Central memory CD8-positive, alpha-beta T cell (primary cell): ENCODE data around the gene NKIRAS1.
"Not testable (repeated sequence)": the region's sequence is repeated elsewhere in the genome, so short reads cannot be mapped to it uniquely, and the experiment has no call there.

Source experiments
- ATAC-seq: fragments of 150-1000 bp; cut with Tn5 transposase; replicated peaks from 2 replicates; pipeline ENCODE4 v1.10.0; 2022; ENCODE audit warnings: mild to moderate bottlenecking, moderate FRiP score, moderate number of reproducible peaks; ENCODE audit not compliant: poor library complexity, severe bottlenecking; ENCODE audit errors: extremely low read depth
- DNase-seq, 2 donors: peaks; one replicate each; pipeline ENCODE4 v3.0.0; 2021; ENCODE audit warnings: low spot score in 2 of 2
- H3K27ac Mint-ChIP-seq: one replicate; pipeline ENCODE4 v1.8.0; 2022; ENCODE audit warnings: low read depth, mild to moderate bottlenecking, moderate library complexity, mixed read lengths
- H3K27me3 Mint-ChIP-seq: one replicate; pipeline ENCODE4 v1.8.0; 2022; ENCODE audit warnings: mixed read lengths
- H3K36me3 Mint-ChIP-seq: one replicate; pipeline ENCODE4 v1.8.0; 2022; ENCODE audit warnings: mild to moderate bottlenecking, moderate library complexity, mixed read lengths; ENCODE audit not compliant: insufficient read depth
- H3K4me1 Mint-ChIP-seq: one replicate; pipeline ENCODE4 v1.8.0; 2022; ENCODE audit warnings: mixed read lengths
- H3K4me3 Mint-ChIP-seq: one replicate; pipeline ENCODE4 v1.8.0; 2022; ENCODE audit warnings: mild to moderate bottlenecking, moderate library complexity, mixed read lengths
- H3K9me3 Mint-ChIP-seq: one replicate; pipeline ENCODE4 v1.8.0; 2022; ENCODE audit warnings: mixed read lengths

Gene NKIRAS1

GRCh38 chr3:23856286-23856685, 60.5 kb downstream of the NKIRAS1 start:
- no peak overlapping the region for H3K4me3 Mint-ChIP-seq

GRCh38 chr3:23849462-23849861, 67.3 kb downstream of the NKIRAS1 start:
- ATAC-seq, DNase-seq, H3K4me3 Mint-ChIP-seq, H3K36me3 Mint-ChIP-seq, H3K9me3 Mint-ChIP-seq, H3K27ac Mint-ChIP-seq, H3K27me3 Mint-ChIP-seq: not testable (repeated sequence)
- H3K4me1 Mint-ChIP-seq, result peaks cover 13% of the 10 kb centered on the region

More at GRCh38 chr3:23856286-23856685, 60.5 kb downstream of the NKIRAS1 start:
- Mint-ChIP-seq H3K36me3 (peaks cover 4% of the 10 kb centered on the region), H3K27me3 (no peaks in the 10 kb centered on the region), H3K27ac (peak overlapping the region; percentile 53), H3K4me1 (peaks cover 34% of the 10 kb centered on the region), H3K9me3 (no peaks in the 10 kb centered on the region)
- DNase-seq (no peak), ATAC-seq (no peak)

- Mint-ChIP-seq H3K4me3 (no peak overlapping the region), H3K9me3 (no peaks in the 10 kb centered on the region), H3K27me3 (no peaks in the 10 kb centered on the region), H3K4me1 (peaks cover 25% of the 10 kb centered on the region), H3K36me3 (peaks cover 3% of the 10 kb centered on the region), H3K27ac (no peak overlapping the region)
- no peak for ATAC-seq
- no peak for DNase-seq
Measured at GRCh38 chr3:23845326-23846216, 71.2 kb downstream of the NKIRAS1 start.

- no peak overlapping the region for H3K27ac Mint-ChIP-seq
- peaks cover 3% of the 10 kb centered on the region for H3K36me3 Mint-ChIP-seq
- ATAC-seq, result no peak
- H3K27me3 Mint-ChIP-seq, result no peaks in the 10 kb centered on the region
- DNase-seq, result no peak
- no peak overlapping the region for H3K4me3 Mint-ChIP-seq
- H3K9me3 Mint-ChIP-seq, result no peaks in the 10 kb centered on the region
- peaks cover 25% of the 10 kb centered on the region for H3K4me1 Mint-ChIP-seq
Measured at GRCh38 chr3:23843869-23844268, 72.9 kb downstream of the NKIRAS1 start.
